Astrocyte (in vitro differentiated cells and primary cell): ENCODE measurements around the gene PAK2. TPM values are rescaled to one million over a fixed set of nuclear protein-coding genes. Genes with fewer than 3 reads are reported as not detected.

ENCODE experiments used
- DNase-seq: peaks from one replicate; pipeline ENCODE4 v3.0.0-alpha.2; 2010; ENCODE audit warnings: low read depth
- FAIRE-seq: peaks from 2 replicates; lab custom pipeline; 2011; peaks lifted over from hg19 to GRCh38; lab: Jason Lieb, UNC
- H2AFZ ChIP-seq: 2 replicates; pipeline ENCODE4 v1.6.0; 2012; ENCODE audit warnings: low read depth, low read length, inconsistent platforms
- H3K27ac ChIP-seq: 2 replicates; pipeline ENCODE4 v1.5.1; 2011; ENCODE audit warnings: low read depth, low read length, inconsistent platforms
- H3K27me3 ChIP-seq: 2 replicates; pipeline ENCODE4 v1.6.0; 2011; ENCODE audit warnings: low read length, inconsistent platforms; ENCODE audit not compliant: insufficient read depth
- H3K36me3 ChIP-seq: 2 replicates; pipeline ENCODE4 v1.5.1; 2011; ENCODE audit warnings: low read length, inconsistent platforms; ENCODE audit not compliant: insufficient read depth
- H3K4me1 ChIP-seq: 2 replicates; pipeline ENCODE4 v1.5.1; 2011; ENCODE audit warnings: low read length, inconsistent platforms; ENCODE audit not compliant: insufficient read depth
- H3K4me2 ChIP-seq: 2 replicates; pipeline ENCODE4 v1.6.0; 2012; ENCODE audit warnings: low read length, inconsistent platforms
- H3K4me3 ChIP-seq: 2 replicates; pipeline ENCODE4 v1.5.1; 2011; ENCODE audit warnings: low read depth, mild to moderate bottlenecking, low read length, inconsistent platforms; ENCODE audit not compliant: insufficient read depth
- H3K79me2 ChIP-seq: 2 replicates; pipeline ENCODE4 v1.6.0; 2012; ENCODE audit warnings: mild to moderate bottlenecking, low read length, inconsistent platforms; ENCODE audit not compliant: insufficient read depth
- H3K9ac ChIP-seq: 2 replicates; pipeline ENCODE4 v1.6.0; 2012; ENCODE audit warnings: mild to moderate bottlenecking, low read length, inconsistent platforms
- H3K9me3 ChIP-seq: 2 replicates; pipeline ENCODE4 v1.5.1; 2012; ENCODE audit warnings: low read depth, mild to moderate bottlenecking, low read length, inconsistent platforms; ENCODE audit not compliant: insufficient read depth
- H4K20me1 ChIP-seq: 2 replicates; pipeline ENCODE4 v1.6.0; 2012; ENCODE audit warnings: low read length, inconsistent platforms; ENCODE audit not compliant: insufficient read depth
- H3K27ac Mint-ChIP-seq: one replicate; pipeline ENCODE4 v1.8.0; 2021; ENCODE audit warnings: mild to moderate bottlenecking, mixed read lengths; ENCODE audit not compliant: unreplicated experiment
- H3K27me3 Mint-ChIP-seq: one replicate; pipeline ENCODE4 v1.8.0; 2021; ENCODE audit warnings: low read depth, mixed read lengths; ENCODE audit not compliant: unreplicated experiment
- H3K36me3 Mint-ChIP-seq: one replicate; pipeline ENCODE4 v1.8.0; 2021; ENCODE audit warnings: low read depth, mixed read lengths; ENCODE audit not compliant: unreplicated experiment
- H3K4me1 Mint-ChIP-seq: one replicate; pipeline ENCODE4 v1.8.0; 2021; ENCODE audit warnings: low read depth, mixed read lengths; ENCODE audit not compliant: unreplicated experiment
- H3K4me3 Mint-ChIP-seq: one replicate; pipeline ENCODE4 v1.8.0; 2021; ENCODE audit warnings: mild to moderate bottlenecking, moderate library complexity, mixed read lengths; ENCODE audit not compliant: unreplicated experiment
- H3K9me3 Mint-ChIP-seq: one replicate; pipeline ENCODE4 v1.8.0; 2021; ENCODE audit warnings: mild to moderate bottlenecking, mixed read lengths; ENCODE audit not compliant: unreplicated experiment
- EZH2 ChIP-seq: IDR thresholded peaks from 2 replicates; pipeline ENCODE4 v1.6.1; 2012; ENCODE audit warnings: mild to moderate bottlenecking, low read length, inconsistent platforms; ENCODE audit not compliant: insufficient read depth
- total RNA-seq: library from RNA; stranded (reverse); gene quantifications from 2 replicates; pipeline ENCODE4 v1.2.1, GENCODE V29; 2021
- TF ChIP-seq, protein P1 (sequence below): IDR thresholded peaks from 2 replicates; pipeline ENCODE4 v1.5.1; 2011; ENCODE audit warnings: low read depth, mild to moderate bottlenecking, inconsistent platforms, low read length, moderate library complexity; ENCODE audit not compliant: insufficient read depth

PAK2 gene
- total RNA-seq, 1 donor from 2014 or later: 124 TPM

DNA sequence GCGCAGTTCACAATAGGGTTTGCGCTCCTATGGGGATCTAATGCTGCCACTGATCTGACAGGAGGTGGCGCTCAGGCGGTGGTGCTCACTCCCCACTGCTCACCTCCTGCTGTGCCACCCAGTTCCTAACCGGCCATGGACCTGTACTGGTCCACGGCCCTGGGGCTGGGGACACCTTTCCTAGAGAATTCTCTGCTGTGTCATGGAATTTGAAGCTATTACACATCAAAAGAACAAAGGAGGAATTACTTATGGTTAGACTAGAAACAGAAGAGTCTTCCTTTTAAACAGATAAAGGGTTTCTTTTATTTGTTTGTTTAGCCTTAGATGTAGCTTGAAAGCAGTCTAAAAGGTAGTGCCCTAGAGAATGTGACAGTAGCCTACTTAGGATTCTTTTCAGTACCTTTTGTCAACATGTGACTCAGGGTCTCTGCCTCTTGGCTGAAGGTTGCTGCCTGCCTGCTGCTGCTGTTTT is 50.3 kb downstream of the PAK2 start:
- Histone ChIP-seq H3K4me1 (peaks cover 21% of the 10 kb centered on the region), H3K4me3 (no peak overlapping the region)

DNA sequence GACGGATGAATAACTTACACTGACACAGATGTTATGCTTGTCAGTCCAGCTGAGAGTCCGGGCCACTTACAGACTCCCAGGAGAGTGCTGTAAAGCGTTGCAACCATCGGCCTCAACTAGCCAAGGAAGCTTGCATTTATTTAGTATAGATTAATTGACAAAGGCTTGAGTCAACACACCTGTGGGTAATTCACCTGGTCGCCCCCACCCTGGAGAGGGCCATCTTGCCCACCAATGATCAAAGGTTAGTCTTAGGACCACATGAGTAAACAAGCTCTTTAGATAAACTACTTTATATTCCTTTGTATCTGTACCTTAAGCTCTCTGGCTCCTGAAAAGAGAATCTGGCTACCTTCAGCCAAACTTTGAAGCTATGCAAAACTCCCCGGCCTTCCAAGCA is 51.0 kb downstream of the PAK2 start:
- Histone ChIP-seq H4K20me1 (peaks cover 34% of the 10 kb centered on the region), H3K79me2 (peaks cover 54% of the 10 kb centered on the region), H3K4me3 (no peak overlapping the region), H3K9me3 (peaks cover 5% of the 10 kb centered on the region), H3K9ac (no peak overlapping the region), H3K4me2 (no peak overlapping the region), H3K36me3 (no peaks in the 10 kb centered on the region), H3K4me1 (peaks cover 21% of the 10 kb centered on the region), H3K27me3 (no peaks in the 10 kb centered on the region), H3K27ac (no peak overlapping the region), H2AFZ (no peak overlapping the region)
- DNase-seq (no peak), FAIRE-seq (no peak)
- no peak overlapping the region for H3K4me3 Mint-ChIP-seq
- H3K4me1 Mint-ChIP-seq: peaks cover 43% of the 10 kb centered on the region
- H3K9me3 Mint-ChIP-seq: no peaks in the 10 kb centered on the region
- no peak for TF ChIP-seq EZH2
- TF ChIP-seq, protein P1, sequence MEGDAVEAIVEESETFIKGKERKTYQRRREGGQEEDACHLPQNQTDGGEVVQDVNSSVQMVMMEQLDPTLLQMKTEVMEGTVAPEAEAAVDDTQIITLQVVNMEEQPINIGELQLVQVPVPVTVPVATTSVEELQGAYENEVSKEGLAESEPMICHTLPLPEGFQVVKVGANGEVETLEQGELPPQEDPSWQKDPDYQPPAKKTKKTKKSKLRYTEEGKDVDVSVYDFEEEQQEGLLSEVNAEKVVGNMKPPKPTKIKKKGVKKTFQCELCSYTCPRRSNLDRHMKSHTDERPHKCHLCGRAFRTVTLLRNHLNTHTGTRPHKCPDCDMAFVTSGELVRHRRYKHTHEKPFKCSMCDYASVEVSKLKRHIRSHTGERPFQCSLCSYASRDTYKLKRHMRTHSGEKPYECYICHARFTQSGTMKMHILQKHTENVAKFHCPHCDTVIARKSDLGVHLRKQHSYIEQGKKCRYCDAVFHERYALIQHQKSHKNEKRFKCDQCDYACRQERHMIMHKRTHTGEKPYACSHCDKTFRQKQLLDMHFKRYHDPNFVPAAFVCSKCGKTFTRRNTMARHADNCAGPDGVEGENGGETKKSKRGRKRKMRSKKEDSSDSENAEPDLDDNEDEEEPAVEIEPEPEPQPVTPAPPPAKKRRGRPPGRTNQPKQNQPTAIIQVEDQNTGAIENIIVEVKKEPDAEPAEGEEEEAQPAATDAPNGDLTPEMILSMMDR: no peak
- no peak overlapping the region for H3K27ac Mint-ChIP-seq
- no peaks in the 10 kb centered on the region for H3K27me3 Mint-ChIP-seq
- peaks cover 19% of the 10 kb centered on the region for H3K36me3 Mint-ChIP-seq

More for the DNA sequence above, 50.3 kb downstream of the PAK2 start:
- TF ChIP-seq EZH2: no peak
- TF ChIP-seq, protein P1: no peak
- H3K9me3 Mint-ChIP-seq: no peaks in the 10 kb centered on the region
- Histone ChIP-seq H3K9ac (no peak overlapping the region), H3K27me3 (no peaks in the 10 kb centered on the region), H3K9me3 (peaks cover 5% of the 10 kb centered on the region), H4K20me1 (peaks cover 37% of the 10 kb centered on the region), H2AFZ (no peak overlapping the region), H3K4me2 (no peak overlapping the region), H3K79me2 (peaks cover 58% of the 10 kb centered on the region), H3K27ac (peak overlapping the region; percentile 5), H3K36me3 (no peaks in the 10 kb centered on the region)
- peaks cover 43% of the 10 kb centered on the region for H3K4me1 Mint-ChIP-seq
- H3K27ac Mint-ChIP-seq: peak overlapping the region; percentile 45
- H3K27me3 Mint-ChIP-seq: no peaks in the 10 kb centered on the region
- H3K4me3 Mint-ChIP-seq: no peak overlapping the region
- H3K36me3 Mint-ChIP-seq: peaks cover 24% of the 10 kb centered on the region
- no peak for DNase-seq
- no peak for FAIRE-seq

GRCh38 chr3:196792771-196793170 is 53.1 kb downstream of the PAK2 start:
- H3K79me2 ChIP-seq: peaks cover 49% of the 10 kb centered on the region
- H3K4me3 Mint-ChIP-seq: no peak overlapping the region
- peak overlapping the region; percentile 92 for H3K27ac Mint-ChIP-seq

More at GRCh38 chr3:196792771-196793170, 53.1 kb downstream of the PAK2 start:
- peaks cover 14% of the 10 kb centered on the region for H3K36me3 Mint-ChIP-seq
- TF ChIP-seq, protein P1: no peak
- TF ChIP-seq EZH2: no peak
- no peaks in the 10 kb centered on the region for H3K36me3 ChIP-seq
- DNase-seq (peak; percentile 52), FAIRE-seq (no peak)
- no peaks in the 10 kb centered on the region for H3K27me3 Mint-ChIP-seq
- H3K9me3 ChIP-seq: peaks cover 5% of the 10 kb centered on the region
- H3K27ac ChIP-seq: peak overlapping the region; percentile 78
- H3K9me3 Mint-ChIP-seq: no peaks in the 10 kb centered on the region
- no peak overlapping the region for H2AFZ ChIP-seq
- peak overlapping the region; percentile 58 for H3K9ac ChIP-seq
- no peaks in the 10 kb centered on the region for H3K27me3 ChIP-seq
- H3K4me1 Mint-ChIP-seq: peaks cover 43% of the 10 kb centered on the region
- peak overlapping the region; percentile 2 for H3K4me3 ChIP-seq
- peaks cover 23% of the 10 kb centered on the region for H4K20me1 ChIP-seq
- H3K4me1 ChIP-seq: peaks cover 21% of the 10 kb centered on the region
- peak overlapping the region; percentile 75 for H3K4me2 ChIP-seq
